Mucosa of rectum (tissue), 2 donors: ENCODE results near the gene CXCR6.

Experiments used
- H3K27ac ChIP-seq, 2 donors: one replicate each; pipeline ENCODE4 v1.7.0; 2013; ENCODE audit warnings: inconsistent platforms in 2 of 2, low read depth in 2 of 2, low read length in 2 of 2
- H3K27me3 ChIP-seq, 2 donors: one replicate each; pipeline ENCODE4 v1.7.0; 2013; ENCODE audit warnings: low read length in 2 of 2; ENCODE audit not compliant: control insufficient read depth in 2 of 2, insufficient read depth in 2 of 2
- H3K36me3 ChIP-seq, 2 donors: one replicate each; pipeline ENCODE4 v1.7.0; 2013; ENCODE audit warnings: low read length in 2 of 2; ENCODE audit not compliant: control insufficient read depth in 2 of 2, insufficient read depth in 2 of 2
- H3K4me1 ChIP-seq, 2 donors: one replicate each; pipeline ENCODE4 v1.7.0; 2013; ENCODE audit warnings: low read length in 2 of 2, mild to moderate bottlenecking in 1 of 2; ENCODE audit not compliant: control insufficient read depth in 2 of 2, insufficient read depth in 2 of 2
- H3K4me3 ChIP-seq, 2 donors: one replicate each; pipeline ENCODE4 v1.7.0; 2013; ENCODE audit warnings: low read length in 2 of 2
- H3K9ac ChIP-seq, 2 donors: one replicate each; pipeline ENCODE4 v1.7.0; 2013; ENCODE audit warnings: low read length in 2 of 2, low read depth in 1 of 2, mild to moderate bottlenecking in 1 of 2
- H3K9me3 ChIP-seq, 2 donors: one replicate each; pipeline ENCODE4 v1.7.0; 2013; ENCODE audit warnings: low read length in 2 of 2; ENCODE audit not compliant: control insufficient read depth in 2 of 2
- donor health status: healthy.
- donor health status: Normal muscosa, but diverticular disease.

The CXCR6 gene

DNA sequence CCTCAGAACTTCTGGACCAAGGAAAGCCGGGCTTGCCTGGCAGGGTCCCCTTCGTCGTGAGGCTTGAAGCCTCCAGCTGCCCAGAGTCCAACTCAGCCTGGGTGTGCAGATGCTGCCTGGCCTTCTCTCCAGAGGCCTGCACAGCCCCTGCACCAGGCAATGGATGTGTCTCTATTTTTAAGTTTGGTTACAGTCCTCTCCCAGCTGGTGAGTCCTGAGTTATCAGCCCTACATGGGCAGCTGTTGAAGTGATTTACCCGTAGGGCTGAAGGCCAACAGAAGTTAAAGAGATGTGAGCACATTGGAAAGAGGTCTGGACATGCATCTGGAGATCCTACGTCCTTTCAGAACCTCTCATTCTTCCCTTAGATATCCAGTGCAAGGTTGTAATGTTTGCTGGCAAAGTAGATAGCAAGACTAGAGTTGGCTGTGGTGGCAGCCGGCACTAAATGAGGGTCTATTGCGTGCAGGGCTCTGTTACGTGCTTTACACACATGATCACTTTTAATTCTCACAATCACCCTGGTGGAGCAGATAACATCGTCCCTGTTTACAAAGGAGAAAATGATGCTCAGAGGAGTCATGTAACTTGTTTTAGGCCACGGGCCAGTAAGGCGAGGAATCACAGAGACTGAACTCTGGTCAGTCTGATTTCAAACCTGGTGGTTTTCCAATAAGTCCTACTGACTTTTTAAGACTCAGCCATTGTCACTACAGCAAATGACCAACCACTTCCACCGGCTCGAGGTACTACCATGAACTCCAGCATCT is 42.5 kb downstream of the CXCR6 start:
- no peaks in the 10 kb centered on the region for H3K9me3 ChIP-seq
- H3K9ac ChIP-seq = peak overlapping the region in 1 of 2 donors; percentile 53
- H3K4me1 ChIP-seq = peaks cover 23 to 32% of the 10 kb centered on the region in 2 donors
- peak overlapping the region; percentile 76 to 83 for H3K27ac ChIP-seq
- H3K36me3 ChIP-seq = peaks cover 29 to 39% of the 10 kb centered on the region in 2 donors
- no peak overlapping the region for H3K4me3 ChIP-seq
- no peaks in the 10 kb centered on the region for H3K27me3 ChIP-seq

DNA sequence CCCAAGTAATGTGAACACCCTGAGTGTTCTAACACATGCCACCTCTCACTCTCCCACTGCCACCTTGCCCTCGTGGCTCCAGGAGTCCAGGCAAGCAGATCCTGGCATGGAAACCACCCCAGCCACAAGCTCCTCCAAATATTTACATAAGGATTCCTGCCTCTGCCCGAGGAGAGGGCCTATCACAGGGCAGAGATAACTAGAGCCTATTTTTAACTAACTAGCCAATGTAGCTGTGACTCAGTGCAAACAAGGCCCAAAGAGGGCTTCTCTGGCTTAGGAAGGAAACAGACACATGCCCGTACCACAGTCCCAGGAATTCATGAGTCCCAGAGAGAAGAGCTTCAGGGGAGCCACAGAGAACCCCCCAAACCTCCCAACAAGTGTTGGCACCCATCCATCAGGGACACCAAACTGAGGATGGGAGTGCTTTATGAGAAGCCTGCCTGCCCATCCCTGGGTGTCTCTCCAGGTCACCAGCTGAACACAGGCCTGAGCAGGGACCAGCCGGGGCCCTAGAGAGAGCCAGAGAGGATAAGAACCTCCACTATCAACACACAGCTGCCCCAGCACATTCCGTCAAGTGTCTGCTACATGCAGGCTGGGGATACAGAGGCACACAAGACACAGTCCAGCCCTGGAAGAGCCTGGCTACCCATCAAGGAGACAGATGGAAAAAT is 43.2 kb downstream of the CXCR6 start:
- Histone ChIP-seq H3K9ac (peak overlapping the region; percentile 32 to 53), H3K4me1 (peaks cover 23 to 32% of the 10 kb centered on the region in 2 donors), H3K27ac (peak overlapping the region; percentile 76 to 83)

DNA sequence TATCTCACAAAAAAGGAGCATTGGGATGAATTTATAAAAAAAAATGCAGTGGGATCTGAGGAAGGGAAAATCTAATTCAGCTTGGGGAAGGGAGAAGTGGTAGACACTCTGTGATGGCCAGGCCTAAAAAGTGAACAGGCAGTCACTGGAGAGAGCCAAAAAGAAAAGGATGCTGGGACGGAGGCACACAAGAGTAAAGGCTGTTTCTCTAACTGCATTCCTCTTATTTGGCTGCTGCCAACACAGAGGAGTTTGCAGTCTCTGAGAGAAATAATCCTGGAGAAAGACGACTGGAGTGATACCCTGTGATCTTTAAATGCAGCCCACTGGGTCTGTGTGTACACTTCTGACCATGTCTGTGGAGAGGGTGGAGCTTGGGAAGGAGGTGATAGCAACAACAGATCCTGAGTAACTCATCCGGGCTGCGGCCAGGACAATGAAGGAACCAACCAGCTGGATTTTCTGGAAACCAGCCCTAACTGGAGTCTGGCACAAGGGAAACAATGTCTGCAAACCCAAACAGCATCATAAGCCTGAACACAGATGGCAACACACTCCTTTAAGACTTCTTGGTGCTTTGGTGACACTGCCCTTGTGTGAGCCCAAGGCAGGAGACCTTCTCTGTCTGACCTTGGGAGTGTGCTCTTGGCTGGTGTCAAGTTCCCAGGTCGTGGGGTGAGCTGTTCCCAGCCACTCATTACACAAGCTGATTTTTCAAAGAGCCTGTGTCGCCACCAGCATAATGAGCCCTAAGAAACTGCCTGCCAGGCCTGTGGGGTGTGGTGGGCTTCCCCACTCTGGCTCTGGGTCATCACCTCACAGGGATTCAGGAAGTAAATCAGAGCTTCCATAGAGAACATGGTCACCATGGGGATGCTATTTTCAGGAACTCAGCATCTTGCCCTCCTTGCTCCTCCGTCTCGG is 44.4 kb downstream of the CXCR6 start:
- Histone ChIP-seq H3K4me1 (peaks cover 29 to 32% of the 10 kb centered on the region in 2 donors), H3K27me3 (no peaks in the 10 kb centered on the region), H3K9me3 (no peaks in the 10 kb centered on the region), H3K4me3 (peak overlapping the region in 1 of 2 donors; percentile 39), H3K9ac (no peak overlapping the region), H3K36me3 (peaks cover 17 to 23% of the 10 kb centered on the region in 2 donors), H3K27ac (peak overlapping the region; percentile 66 to 83)

More for the DNA sequence above, 43.2 kb downstream of the CXCR6 start:
- H3K27me3 ChIP-seq = no peaks in the 10 kb centered on the region
- H3K4me3 ChIP-seq = no peak overlapping the region
- H3K9me3 ChIP-seq = no peaks in the 10 kb centered on the region
- H3K36me3 ChIP-seq = peaks cover 24 to 34% of the 10 kb centered on the region in 2 donors

DNA sequence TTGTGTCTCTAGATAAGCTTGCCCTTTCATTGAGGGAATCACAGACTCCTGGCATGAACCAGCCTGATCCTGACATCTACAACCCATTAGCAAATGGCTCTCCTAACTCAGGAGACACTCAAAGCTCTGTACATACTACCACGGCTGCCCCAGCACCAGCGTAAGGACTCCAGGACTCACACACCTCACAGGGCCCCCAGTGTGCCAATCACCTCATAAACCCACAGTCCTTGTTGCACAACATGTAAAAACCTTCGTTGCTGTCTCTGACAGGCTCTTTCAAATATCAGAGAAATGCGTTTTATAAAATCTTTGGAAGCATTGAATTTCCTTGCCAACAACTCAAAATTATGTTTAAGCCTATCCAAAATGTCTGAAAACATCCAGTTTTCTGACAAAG is 45.1 kb downstream of the CXCR6 start:
- peaks cover 10 to 16% of the 10 kb centered on the region in 2 donors for H3K36me3 ChIP-seq
- H3K9me3 ChIP-seq = no peaks in the 10 kb centered on the region
- H3K27me3 ChIP-seq = no peaks in the 10 kb centered on the region
- H3K4me3 ChIP-seq = peak overlapping the region in 1 of 2 donors; percentile 39
- peak overlapping the region; percentile 66 to 83 for H3K27ac ChIP-seq
- H3K4me1 ChIP-seq = peaks cover 29 to 32% of the 10 kb centered on the region in 2 donors
- H3K9ac ChIP-seq = no peak overlapping the region

DNA sequence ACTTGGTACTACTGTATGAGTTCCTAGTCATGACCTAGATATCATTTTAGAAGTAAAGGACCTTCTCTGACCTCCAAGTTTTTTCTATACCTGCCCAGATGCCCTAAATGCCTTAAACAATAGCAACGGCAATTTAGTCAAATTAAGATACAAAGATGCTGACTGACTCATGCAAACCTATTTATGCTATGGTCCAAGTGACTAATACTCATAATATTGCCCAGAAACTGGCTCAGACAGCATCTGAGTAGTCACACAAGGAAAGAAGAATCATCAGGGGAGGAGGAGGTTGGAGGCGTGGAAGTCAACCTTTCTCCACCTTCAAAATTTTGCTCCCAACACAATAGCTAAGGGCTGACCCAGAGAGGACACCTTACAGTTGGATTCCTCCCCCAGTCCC is 45.5 kb downstream of the CXCR6 start:
- Histone ChIP-seq H3K27ac (peak overlapping the region; percentile 14 to 66), H3K4me1 (peaks cover 29 to 32% of the 10 kb centered on the region in 2 donors)

DNA sequence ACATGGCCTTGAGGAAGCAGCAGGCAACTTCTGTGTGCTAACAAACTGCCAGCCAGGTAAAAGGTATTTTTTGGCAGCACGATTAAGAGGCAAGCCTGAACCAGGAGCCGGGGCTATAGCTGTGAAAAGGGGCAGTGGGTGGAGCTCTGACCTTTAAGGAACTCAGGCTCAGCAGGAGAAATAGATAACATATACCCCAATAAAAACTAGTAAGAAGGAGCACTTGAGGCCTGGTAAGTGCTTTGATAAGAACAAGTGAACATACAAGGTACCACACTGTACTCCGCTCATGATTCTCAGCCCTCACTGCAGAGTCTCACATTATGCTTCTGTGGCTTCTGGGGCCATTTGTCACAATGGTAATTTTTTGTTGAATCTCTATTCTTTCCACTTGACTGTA is 46.9 kb downstream of the CXCR6 start:
- H3K27ac ChIP-seq = no peak overlapping the region
- H3K4me3 ChIP-seq = no peak overlapping the region
- no peaks in the 10 kb centered on the region for H3K27me3 ChIP-seq
- H3K9ac ChIP-seq = no peak overlapping the region
- H3K4me1 ChIP-seq = peaks cover 26 to 32% of the 10 kb centered on the region in 2 donors
- H3K36me3 ChIP-seq = no peaks in the 10 kb centered on the region
- H3K9me3 ChIP-seq = no peaks in the 10 kb centered on the region

More for the DNA sequence above, 45.5 kb downstream of the CXCR6 start:
- Histone ChIP-seq H3K36me3 (peaks cover 6 to 12% of the 10 kb centered on the region in 2 donors), H3K9me3 (no peaks in the 10 kb centered on the region), H3K4me3 (no peak overlapping the region), H3K9ac (no peak overlapping the region), H3K27me3 (no peaks in the 10 kb centered on the region)

DNA sequence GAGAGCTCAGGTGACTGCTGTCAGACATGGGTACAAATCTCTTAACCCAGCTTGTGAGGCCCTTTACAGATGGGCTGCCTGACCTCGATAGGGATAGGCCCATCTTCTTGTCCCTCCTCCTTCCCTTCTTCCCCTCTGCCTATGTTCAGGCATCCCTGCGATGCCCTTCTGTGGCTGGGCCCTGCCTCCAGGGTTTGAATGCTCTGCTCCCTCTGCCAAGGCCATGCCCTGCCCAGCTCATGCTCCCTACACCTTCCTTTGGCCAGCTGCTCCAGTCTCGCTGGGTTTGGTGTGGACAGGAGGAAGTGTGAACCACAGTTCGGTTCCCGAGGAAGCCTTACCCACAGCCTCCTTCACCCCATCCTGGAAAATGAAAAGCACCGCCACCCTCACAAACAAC is 48.1 kb downstream of the CXCR6 start:
- no peaks in the 10 kb centered on the region for H3K9me3 ChIP-seq
- H3K27ac ChIP-seq = peak overlapping the region in 1 of 2 donors; percentile 50
- H3K4me1 ChIP-seq = peaks cover 17 to 24% of the 10 kb centered on the region in 2 donors
- H3K9ac ChIP-seq = peak overlapping the region in 1 of 2 donors; percentile 1
- H3K4me3 ChIP-seq = no peak overlapping the region
- H3K27me3 ChIP-seq = no peaks in the 10 kb centered on the region
- no peaks in the 10 kb centered on the region for H3K36me3 ChIP-seq

DNA sequence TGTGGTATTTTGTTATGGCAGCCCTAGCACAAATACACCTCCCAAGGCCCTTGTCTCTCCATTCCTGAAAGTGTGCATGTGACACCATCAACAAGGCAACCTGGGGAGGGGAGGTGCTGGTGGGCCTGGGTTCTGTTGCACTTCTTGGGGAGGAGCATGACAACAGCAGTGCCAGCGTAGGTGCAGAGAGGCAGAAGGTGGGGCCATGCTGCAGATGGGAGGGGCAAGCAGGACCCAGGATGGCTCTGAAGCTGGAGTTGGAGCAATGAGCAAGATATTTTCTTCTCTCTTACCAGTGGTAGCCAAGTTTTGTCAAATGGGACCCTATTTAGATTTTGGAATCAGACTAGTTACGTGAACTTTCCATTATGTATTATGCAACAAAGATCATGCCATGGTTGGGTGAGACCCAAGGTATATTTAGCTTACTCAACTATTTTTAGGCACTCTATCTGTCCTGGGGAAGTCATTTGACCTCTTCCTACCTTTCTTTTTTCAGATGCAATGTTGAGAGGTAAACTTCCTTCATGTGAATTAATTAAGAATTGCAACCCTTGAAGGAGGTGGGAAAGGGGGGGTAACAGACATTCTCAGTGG is 49.0 kb downstream of the CXCR6 start:
- Histone ChIP-seq H3K36me3 (no peaks in the 10 kb centered on the region), H3K27me3 (no peaks in the 10 kb centered on the region), H3K9ac (no peak overlapping the region), H3K27ac (peak overlapping the region; percentile 7 to 50), H3K4me1 (peaks cover 9 to 15% of the 10 kb centered on the region in 2 donors), H3K4me3 (no peak overlapping the region), H3K9me3 (no peaks in the 10 kb centered on the region)

DNA sequence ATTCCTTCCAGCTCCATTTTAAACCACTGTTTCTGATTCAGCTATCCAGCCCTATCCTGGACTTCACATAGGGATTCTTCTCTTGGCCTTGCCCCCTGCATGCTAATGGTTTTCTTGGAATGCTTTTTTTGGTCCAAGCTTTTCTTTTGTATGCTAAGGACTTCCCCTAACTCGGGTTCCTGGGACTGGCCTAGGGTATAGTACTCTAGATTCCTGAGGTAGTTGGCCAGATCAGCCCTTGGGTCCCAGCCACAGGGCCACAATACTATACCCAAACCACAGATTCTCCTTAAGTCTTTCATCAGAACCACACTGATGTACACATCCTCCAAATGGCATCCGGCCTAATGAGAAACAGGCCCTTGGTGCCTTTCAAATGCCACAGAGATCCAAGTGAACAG is 49.6 kb downstream of the CXCR6 start:
- Histone ChIP-seq H3K27ac (peak overlapping the region; percentile 1 to 7), H3K36me3 (no peaks in the 10 kb centered on the region), H3K9ac (no peak overlapping the region), H3K4me3 (no peak overlapping the region), H3K4me1 (peaks cover 7 to 9% of the 10 kb centered on the region in 2 donors), H3K9me3 (no peaks in the 10 kb centered on the region), H3K27me3 (no peaks in the 10 kb centered on the region)
